HG02588 (cell line): Measurements from ENCODE around the gene NCBP1.
A peak's percentile ranks its signal among the peaks of the same experiment; 100 is the strongest.
"Not testable (repeated sequence)": the region's sequence is repeated elsewhere in the genome, so short reads cannot be mapped to it uniquely, and the experiment has no call there.

Experiments used
- ATAC-seq: cut with Tn5 transposase; IDR thresholded peaks from one replicate; pipeline ENCODE4 v1.9.1; 2021; ENCODE audit warnings: mild to moderate bottlenecking, moderate library complexity; ENCODE audit not compliant: unreplicated experiment

NCBP1 gene

DNA sequence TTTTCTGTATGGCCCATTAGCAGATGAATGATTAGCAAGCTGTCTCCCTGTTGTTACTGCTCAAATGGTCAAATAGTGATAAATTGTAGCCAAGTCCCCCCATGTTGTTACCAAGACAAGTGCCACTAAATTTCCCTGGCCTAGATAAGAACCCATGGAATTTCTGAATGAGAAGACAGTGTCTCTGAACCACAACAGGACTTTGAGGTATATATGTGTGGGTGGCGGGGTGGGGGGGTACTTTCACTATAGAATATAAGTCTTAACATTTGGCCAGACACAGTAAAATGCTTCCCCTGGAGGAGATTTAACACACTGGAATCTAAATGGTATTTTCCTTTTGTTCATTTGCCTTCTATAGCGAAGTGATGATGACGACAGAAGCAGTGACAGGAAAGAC is 34.9 kb downstream of the NCBP1 start:
- no peak for ATAC-seq

GRCh38 chr9:97670586-97670985 is 37.0 kb downstream of the NCBP1 start:
- no peak for ATAC-seq

- ATAC-seq, result no peak
Observed at GRCh38 chr9:97672403-97672802, 38.8 kb downstream of the NCBP1 start.

DNA sequence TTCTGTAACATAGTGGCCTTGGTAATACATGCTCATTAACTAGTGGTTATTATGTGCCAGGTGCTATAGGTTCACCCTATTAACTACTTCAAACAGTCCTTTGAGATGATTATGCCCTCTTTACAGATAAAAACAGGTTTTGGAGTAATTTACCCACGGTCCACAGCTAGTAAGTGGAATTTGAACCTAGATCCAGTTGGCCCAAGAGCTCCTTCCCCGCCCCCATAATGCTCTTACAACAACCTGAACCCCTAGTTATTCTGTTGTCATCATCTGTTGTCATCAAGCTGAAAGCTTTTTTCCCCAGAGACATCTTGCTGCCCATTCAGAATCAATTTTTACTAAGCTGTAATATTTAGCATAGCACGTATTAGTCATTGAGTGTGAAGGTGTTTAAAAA is 40.3 kb downstream of the NCBP1 start:
- no peak for ATAC-seq

- ATAC-seq, result peak; percentile 58
Observed at GRCh38 chr9:97675655-97676054, 42.0 kb downstream of the NCBP1 start.

DNA sequence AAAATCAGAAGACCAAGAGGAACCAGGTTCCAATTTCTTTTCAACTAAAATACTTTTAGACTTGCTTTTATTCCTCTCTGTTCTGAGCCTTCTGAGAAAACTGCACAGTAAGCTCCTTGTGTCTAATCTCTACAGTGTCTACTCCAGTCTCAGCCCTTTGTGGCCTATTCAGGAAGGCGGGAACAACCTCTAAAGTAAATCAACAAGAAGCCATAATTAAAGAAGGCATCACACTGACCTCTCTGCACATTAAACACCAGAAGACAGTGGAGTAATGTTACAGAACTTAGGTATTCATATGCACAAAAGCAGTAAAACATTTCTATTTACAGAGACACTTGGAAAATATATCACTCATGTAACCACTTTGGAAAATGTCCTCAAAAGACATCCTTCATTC is 48.6 kb downstream of the NCBP1 start:
- no peak for ATAC-seq

GRCh38 chr9:97688654-97689053 is 55.0 kb downstream of the NCBP1 start:
- ATAC-seq, result no peak

DNA sequence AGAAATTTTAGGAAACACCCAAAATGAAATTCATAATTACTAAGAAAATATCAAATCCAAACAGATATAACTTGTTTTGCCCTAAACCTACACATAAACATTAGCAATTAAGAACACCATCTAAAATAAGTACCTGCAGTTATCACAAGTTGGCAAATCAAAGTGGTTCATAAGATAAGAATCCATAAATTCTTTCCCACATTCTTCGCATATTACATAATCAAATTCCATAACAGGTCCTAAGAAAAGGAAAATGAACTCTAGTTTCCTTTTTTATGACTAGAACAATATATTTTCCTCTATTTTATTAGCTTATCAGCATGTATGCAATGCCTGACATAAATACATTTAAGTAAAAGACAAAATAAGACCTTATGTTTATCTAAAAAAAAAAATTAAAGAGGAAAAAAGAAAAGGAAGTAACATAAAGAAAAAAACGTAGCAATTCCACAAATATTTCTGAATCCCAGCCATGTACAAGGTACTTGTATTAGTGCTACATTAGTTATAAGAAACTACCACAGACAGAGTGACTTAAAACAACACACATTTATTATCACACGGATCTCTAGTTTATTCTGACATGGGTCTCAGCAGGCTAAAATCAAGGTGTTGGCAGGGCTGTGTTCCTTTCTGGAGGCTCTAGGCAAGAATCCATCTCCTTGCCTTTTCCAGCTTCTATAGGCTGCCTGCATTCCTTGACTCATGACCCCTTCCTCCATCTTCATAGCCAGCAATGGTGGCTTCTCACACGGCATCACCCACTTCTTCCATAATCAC is 56.0 kb downstream of the NCBP1 start:
- no peak for ATAC-seq

DNA sequence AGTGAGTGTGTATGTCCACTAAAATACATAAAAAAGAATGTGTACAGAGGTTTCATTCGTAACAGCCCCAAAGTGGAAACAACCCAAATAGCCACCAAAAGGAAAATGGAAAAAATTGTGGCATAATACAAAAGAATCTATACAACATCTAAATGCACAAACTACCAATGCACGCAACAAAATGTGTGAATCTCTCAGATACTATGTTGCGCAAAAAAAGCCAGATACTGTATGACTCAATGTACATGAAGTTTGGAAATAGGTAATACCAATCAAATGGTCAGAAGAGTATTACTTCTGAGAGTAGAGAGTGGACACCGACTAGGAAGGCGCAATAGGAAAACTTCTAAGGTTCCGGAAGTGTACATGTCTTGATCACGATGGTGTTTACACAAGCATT is 61.1 kb downstream of the NCBP1 start:
- no peak for ATAC-seq

DNA sequence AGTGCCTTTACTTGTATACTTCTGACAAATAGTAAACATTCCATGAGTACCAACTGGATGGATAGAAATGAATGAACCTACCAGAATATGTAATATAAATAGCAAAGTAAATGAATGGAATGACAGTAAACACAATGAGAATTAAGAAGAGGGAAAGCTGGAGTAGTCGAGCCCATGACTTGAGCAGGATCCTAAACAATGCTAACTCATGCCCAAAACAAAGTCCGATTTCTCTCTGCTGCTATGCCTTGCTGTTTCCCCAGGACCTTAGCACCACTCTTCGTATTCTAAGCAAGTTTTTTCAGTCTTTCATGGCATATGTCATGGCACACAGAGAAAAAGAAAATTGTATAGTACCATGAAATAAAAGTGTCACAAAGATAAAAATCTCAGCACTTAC is 61.8 kb downstream of the NCBP1 start:
- ATAC-seq, result no peak

- no peak for ATAC-seq
Observed at GRCh38 chr9:97695995-97696802, 62.6 kb downstream of the NCBP1 start.

- ATAC-seq, result peak; percentile 88
Observed at GRCh38 chr9:97696803-97697601, 63.4 kb downstream of the NCBP1 start, which contains the start of gene XPA. TSS of gene XPA (minus strand) at chr9:97697340. CDS start at chr9:97697292, 48 bp downstream.

- no peak for ATAC-seq
Observed at GRCh38 chr9:97697837-97698236, 64.2 kb downstream of the NCBP1 start.

GRCh38 chr9:97698865-97699264 is 65.2 kb downstream of the NCBP1 start:
- ATAC-seq, result no peak

- ATAC-seq, result not testable (repeated sequence)
Observed at GRCh38 chr9:97699281-97699680, 65.7 kb downstream of the NCBP1 start.

GRCh38 chr9:97699824-97700223 is 66.2 kb downstream of the NCBP1 start:
- not testable (repeated sequence) for ATAC-seq

- no peak for ATAC-seq
Observed at GRCh38 chr9:97703437-97704344, 70.1 kb downstream of the NCBP1 start.

GRCh38 chr9:97704345-97704677 is 70.7 kb downstream of the NCBP1 start:
- no peak for ATAC-seq

DNA sequence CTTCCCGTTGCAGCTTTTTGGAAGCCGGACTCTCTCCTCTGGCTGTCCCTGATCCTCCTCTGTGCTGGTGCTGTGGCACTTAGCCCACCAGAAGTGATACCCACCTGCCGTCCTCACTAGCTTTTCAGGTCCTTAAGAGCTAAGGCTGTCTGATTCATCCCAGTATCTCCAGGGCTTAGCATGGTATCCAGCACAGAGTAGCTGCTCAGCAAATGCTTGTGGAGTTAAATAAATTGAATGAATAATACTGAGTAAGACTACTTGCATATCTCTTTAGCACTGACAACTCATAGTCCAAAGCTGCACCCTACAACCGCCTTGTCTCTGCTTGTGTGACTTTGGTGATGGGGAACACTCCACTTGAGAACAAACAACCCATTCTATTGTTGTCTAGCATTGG is 71.2 kb downstream of the NCBP1 start:
- no peak for ATAC-seq

DNA sequence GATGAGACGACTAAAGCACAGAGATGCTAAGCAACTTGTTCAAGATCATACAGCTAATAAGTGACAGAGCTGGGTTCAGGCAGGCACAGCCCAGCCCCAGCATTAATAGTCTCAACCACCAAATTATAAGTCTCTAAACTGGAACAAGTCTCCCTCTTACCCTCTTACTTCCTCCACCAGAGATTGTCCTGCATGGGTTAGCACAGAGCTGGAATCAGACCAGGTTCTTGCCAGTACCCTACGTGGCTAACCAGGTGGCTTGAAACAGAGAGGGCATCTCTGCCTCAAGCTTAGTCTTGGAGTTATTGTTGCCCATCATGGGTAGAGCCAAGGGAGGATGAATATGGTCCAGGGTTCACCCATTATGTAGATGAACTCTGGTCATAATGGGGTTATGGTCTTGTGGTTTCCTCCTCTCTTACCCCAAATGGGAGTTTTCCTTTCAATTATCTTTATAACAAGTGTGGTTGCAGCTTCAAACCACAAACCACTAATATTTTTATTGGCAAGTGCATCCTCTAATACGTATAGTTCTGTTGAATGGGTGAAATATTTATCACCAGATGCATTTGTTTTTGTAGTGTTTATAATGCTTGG is 71.8 kb downstream of the NCBP1 start:
- no peak for ATAC-seq
